ENCODE data around the gene NHERF2. TPM values are rescaled to one million over a fixed set of nuclear protein-coding genes. Genes with fewer than 3 reads are reported as not detected.

Gene NHERF2
- total RNA-seq, 1 donor from 2014 or later, result 106 TPM

DNA sequence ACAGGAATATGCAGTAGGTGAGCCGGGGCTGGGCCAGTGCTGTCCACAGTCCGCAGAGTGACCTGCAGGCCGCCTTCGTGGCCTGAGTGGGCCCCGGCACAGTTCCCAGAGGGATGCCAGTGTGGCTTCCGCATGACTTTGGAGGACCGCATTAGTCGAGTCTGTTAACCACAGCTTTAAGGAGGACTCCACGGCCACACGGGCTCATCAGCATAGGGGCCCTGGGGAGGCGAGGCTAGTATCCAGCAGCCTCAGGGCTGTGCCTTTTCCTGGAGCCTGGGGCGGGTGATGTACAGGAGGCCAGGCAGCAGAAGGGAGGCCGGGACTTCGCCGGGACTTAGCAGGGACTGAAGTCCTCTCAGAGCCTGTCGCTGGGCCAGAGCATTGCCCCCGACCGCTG lies 34.3 kb downstream of the NHERF2 start:
- no peak for DNase-seq (ENCODE audit: low spot score)

DNA sequence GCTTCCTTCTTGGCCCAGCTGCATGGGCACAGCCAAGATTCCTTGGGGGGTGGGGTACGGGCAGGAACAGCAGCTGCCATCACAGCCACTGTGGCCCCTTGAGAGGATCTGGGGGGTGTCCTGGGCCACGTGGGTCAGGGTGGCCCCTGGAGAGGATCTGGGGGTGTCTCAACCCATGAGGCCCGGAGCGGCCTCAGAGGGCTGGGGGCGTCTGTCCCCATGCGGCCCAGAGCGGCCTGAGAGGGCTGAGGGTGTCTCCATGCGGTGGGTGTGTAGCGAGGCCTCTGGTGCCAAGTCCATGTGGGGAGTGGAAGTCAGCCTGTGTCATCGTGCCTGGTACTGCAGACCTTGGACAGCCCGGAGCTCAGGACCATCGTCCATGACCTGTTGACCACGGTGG lies 34.8 kb downstream of the NHERF2 start:
- DNase-seq (ENCODE audit: low spot score), result no peak

DNA sequence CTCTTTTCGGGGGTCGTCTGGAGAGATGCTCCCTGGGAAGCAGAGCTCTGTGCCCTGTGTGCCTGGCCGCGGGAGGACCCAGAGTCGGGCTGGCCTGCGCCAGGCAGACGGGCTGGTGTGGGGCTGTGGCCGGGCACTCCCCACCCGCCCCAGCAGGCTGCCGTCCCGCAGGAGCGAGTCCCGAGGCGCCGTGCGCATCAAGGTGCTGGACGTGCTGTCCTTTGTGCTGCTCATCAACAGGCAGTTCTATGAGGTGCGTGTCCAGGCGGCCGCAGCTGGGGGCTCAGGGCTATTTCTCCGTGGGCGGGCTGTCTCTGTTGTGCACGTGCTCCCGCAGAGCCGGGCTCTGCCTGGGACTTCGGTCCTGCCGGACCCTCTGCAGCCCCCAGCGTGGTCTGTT lies 36.1 kb downstream of the NHERF2 start:
- DNase-seq (ENCODE audit: low spot score), result no peak

- no peak for DNase-seq (ENCODE audit: low spot score)
Measured at GRCh38 chr16:2063861-2064260, 37.2 kb downstream of the NHERF2 start.

DNA sequence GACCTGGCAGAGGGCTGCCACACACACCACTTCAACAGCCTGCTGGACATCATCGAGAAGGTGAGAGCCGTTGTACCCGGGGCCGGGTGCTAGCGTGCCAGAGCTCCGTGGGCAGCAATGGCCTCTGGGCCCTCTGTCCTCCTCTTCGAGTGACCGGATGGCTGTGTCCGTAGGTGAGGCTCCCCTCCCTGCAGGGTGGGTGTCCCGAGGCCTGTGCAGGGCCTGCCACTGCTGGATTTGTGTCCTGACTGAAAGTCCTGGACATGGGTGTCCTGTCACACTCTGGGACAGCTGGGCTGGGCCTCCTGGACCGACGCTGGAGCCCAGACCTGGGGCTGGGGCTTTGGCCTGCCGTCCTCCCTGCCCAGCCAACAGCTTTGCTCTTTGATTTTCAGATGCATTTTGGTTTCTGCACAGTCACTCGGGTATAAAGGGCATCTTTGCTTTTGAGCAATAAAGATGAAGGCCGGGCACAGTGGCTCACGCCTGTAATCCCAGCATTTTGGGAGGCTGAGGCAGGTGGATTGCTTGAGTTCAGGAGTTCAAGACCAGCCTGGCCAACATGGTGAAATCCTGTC lies 37.8 kb downstream of the NHERF2 start:
- no peak for DNase-seq (ENCODE audit: low spot score)

- DNase-seq (ENCODE audit: low spot score), result no peak
Measured at GRCh38 chr16:2066139-2066538, 39.4 kb downstream of the NHERF2 start.

- DNase-seq (ENCODE audit: low spot score), result no peak
Measured at GRCh38 chr16:2070576-2071453, 44.1 kb downstream of the NHERF2 start.

DNA sequence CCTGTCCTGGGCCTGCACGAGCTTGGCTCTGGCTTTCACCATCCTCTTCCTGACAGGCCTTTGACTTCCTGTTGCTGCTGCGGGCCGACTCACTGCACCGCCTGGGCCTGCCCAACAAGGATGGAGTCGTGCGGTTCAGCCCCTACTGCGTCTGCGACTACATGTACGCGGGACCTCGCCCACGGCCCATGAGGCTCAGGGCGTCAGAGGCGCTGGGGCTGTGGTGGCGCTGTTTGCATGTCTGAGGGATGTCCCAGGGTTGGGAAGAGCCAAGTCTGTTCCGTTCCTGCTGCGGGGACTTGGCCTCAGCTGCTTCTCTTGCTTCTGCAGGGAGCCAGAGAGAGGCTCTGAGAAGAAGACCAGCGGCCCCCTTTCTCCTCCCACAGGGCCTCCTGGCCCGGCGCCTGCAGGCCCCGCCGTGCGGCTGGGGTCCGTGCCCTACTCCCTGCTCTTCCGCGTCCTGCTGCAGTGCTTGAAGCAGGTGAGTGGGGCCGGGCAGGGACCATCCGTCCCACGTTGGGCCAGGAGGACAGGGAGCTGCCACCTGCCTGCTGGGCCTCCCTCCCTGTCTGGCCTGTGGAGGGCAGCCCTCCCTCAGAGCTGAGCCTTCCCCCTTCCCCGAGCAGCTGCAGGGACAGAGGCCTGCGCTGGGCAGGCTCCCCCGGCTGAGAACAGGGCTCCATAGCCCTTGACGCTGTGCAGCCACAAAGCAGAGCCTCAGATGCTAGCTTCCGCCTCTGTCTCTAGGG lies 44.9 kb downstream of the NHERF2 start:
- DNase-seq (ENCODE audit: low spot score), result no peak

- DNase-seq (ENCODE audit: low spot score), result no peak
Measured at GRCh38 chr16:2072926-2073325, 46.2 kb downstream of the NHERF2 start.

- DNase-seq (ENCODE audit: low spot score), result no peak
Measured at GRCh38 chr16:2074071-2074470, 47.4 kb downstream of the NHERF2 start.

GRCh38 chr16:2075631-2076030 lies 48.9 kb downstream of the NHERF2 start:
- no peak for DNase-seq (ENCODE audit: low spot score)

DNA sequence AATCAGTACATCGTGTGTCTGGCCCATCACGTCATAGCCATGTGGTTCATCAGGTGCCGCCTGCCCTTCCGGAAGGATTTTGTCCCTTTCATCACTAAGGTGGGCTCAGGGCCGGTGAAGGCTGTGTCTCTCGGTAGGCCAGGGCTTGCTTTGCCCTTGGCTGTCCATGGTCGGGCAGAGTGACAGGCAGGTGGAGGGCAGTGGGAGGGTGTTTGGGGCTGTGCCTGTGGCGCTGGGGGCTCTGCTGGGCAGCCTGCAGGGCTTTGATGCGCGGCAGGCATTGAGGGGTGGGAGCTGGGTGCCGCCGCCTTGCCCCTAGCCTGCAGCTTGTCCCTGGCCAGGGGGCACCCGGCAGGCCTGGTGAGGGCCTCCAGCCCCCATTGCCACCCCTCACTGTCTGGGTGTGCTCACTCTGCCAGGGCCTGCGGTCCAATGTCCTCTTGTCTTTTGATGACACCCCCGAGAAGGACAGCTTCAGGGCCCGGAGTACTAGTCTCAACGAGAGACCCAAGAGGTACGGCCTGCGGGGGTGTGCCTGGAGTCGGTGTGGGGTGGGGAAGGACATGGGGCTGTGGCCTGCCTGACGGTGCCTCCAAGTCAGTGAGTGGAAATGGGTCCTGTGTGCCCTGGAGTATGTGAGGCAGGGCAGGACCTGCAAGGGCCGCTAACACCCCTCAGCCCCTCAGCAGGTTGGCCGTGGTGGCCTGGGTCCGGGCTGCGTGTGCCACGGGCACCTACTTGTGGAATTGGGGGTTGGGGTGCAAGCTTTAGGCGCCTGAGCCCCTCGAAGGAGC lies 49.6 kb downstream of the NHERF2 start:
- no peak for DNase-seq (ENCODE audit: low spot score)

- DNase-seq (ENCODE audit: low spot score), result no peak
Measured at GRCh38 chr16:2077016-2077415, 50.3 kb downstream of the NHERF2 start.

DNA sequence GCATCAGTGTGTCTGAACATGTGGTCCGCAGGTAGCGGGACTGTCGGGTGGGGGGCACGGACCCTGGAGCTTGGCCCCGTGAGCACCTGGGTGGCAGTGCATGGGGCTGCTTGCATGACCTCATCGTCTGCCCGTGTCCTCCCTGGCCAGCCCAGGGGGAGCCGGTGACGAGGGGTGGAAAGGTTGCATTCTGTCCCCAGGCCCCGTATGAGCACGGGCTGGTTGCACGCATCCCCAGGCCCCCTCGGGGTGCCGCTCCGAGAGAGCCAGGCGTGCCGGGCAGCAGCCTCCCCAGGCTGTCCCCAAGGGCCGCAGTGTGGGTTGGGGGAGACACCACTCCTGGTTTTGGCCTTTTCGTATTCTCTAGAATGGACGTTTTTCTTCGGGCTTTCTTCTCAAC lies 51.0 kb downstream of the NHERF2 start:
- no peak for DNase-seq (ENCODE audit: low spot score)

GRCh38 chr16:2078096-2078495 lies 51.4 kb downstream of the NHERF2 start:
- no peak for DNase-seq (ENCODE audit: low spot score)

- DNase-seq (ENCODE audit: low spot score), result no peak
Measured at GRCh38 chr16:2078691-2079090, 52.0 kb downstream of the NHERF2 start.

DNA sequence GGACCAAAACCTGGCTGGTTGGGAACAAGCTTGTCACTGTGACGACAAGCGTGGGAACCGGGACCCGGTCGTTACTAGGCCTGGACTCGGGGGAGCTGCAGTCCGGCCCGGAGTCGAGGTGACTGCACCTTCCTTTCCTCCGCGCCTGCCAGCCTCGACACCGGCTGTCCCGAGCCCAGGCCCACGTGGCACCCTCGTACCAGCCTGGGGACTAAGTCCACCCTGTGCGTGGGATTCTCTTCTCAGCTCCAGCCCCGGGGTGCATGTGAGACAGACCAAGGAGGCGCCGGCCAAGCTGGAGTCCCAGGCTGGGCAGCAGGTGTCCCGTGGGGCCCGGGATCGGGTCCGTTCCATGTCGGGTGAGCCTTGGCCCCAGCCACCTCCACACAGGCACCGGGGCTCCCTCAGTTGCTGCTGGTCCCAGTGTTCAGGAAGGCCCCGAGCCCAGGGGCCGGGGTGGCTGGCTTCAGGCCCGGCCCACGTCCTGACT lies 52.7 kb downstream of the NHERF2 start:
- no peak for DNase-seq (ENCODE audit: low spot score)

- no peak for DNase-seq (ENCODE audit: low spot score)
Measured at GRCh38 chr16:2079991-2080390, 53.3 kb downstream of the NHERF2 start.

- DNase-seq (ENCODE audit: low spot score), result no peak
Measured at GRCh38 chr16:2081201-2082084, 54.7 kb downstream of the NHERF2 start.

DNA sequence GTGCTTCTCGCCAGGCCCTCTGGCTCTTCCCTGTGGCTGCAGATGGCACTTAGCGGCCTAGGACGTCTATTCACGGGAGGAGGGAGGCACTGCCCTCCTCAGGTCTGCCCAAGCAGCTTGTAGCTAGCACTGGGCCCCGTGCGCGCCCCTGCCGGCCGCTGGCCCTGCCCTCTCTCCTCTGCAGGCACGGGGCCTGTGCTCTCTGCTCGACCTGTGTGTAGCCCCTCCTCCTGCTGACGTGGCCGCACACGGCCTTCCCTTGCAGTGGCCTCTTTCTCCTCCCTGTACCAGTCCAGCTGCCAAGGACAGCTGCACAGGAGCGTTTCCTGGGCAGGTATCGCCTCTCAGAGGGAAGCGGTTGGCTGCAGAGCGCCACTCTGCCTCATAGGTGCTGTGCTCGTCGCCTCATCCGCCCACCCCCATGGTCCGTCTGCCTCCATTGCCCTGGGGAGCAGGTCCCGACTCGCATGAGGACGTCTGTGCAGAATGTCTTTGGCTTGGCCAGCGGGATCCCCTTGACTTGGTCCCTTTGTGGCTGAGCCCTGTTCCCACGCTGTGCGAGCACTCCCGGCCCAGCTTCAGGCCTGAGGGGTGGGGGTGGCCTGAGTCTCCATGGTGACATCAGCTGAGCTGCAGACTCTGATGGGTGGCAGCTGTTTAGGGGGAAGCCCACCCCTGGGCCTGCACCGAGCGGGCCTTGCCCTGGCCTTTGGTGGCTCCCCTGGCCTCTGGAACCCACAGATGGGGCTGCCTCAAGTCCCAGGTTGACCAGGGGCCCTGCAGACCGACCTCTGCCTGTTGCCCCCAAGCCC lies 55.7 kb downstream of the NHERF2 start:
- peak; percentile 59 for DNase-seq (ENCODE audit: low spot score)
